Kidney glomerular epithelial cell (primary cell): ENCODE measurements around the gene FOXD3.

Experiments used
- DNase-seq: peaks from one replicate; lab custom pipeline; 2025; lab: John Stamatoyannopoulos, UW

The FOXD3 gene

GRCh38 chr1:63362073-63362472 lies 39.7 kb downstream of the FOXD3 start:
- no peak for DNase-seq

- no peak for DNase-seq
Measured at GRCh38 chr1:63362578-63362977, 40.2 kb downstream of the FOXD3 start.

DNA sequence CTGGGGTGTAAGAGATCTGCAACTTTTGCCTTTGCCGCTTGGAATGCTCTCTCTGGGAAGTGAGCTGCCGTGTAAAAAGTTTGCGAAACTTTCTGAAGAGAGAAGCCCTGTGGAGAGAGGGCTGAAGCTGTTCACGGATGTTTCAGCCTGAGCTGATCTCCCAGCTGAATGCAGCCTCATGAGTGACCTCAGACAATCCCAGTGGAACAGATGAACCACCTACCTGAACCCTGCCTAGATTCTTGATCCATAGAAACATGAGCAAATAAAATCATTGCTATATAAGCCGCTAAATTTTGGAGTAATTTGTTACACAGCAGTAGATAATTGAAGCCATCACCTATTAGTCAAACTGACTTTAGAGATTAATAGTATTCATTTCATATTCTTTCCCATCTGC lies 40.6 kb downstream of the FOXD3 start:
- DNase-seq = no peak

DNA sequence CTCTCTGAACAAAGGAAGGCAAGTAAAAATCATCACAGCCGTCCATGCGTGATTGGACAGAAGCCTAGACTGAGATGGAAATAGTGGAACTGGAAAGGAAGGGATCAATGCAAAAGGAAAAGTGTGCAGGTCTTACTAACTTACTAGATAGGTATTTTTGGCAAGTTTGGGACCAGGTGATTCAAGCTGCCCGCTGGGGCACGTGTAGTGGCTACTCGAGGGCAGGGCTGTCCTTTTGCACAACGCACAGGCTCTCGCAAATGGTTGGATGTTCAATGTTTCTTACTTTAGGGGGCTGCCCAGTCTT lies 44.5 kb downstream of the FOXD3 start:
- no peak for DNase-seq

GRCh38 chr1:63367215-63368103 lies 45.1 kb downstream of the FOXD3 start, which contains the start of gene ALG6:
ALG6 (plus strand) TSS chr1:63367627; CDS start chr1:63370978, 3,351 bp downstream.
- peak; percentile 80 for DNase-seq

- no peak for DNase-seq
Measured at GRCh38 chr1:63368131-63368530, 45.8 kb downstream of the FOXD3 start.
